AG04449 (cell line): ENCODE data around the gene PLCB1.

Experiments used
- CTCF ChIA-PET: fragments of 350-600 bp; formaldehyde crosslinking; extraction: SDS; loops from one replicate; lab custom pipeline; 2021; ENCODE audit warnings: antibody characterized with exemption; lab: Yijun Ruan, JAX
- POLR2A ChIA-PET: fragments of 400-600, 350-600 bp; formaldehyde crosslinking; extraction: SDS; loops from one replicate; lab custom pipeline; 2020; ENCODE audit warnings: antibody characterized with exemption, inconsistent platforms; lab: Yijun Ruan, JAX
- DNase-seq: peaks from one replicate; pipeline ENCODE4 v3.0.0-alpha.2; 2010; ENCODE audit warnings: low read depth, low spot score
- H3K4me3 ChIP-seq: 2 replicates; pipeline ENCODE4 v1.5.1; 2011; ENCODE audit warnings: low read depth, mild to moderate bottlenecking, control low read depth, low read length
- TF ChIP-seq, protein P1 (sequence below): IDR thresholded peaks from one replicate; pipeline ENCODE4 v1.5.1; 2011; ENCODE audit warnings: mild to moderate bottlenecking, moderate library complexity, low read length, control low read depth, inconsistent platforms; ENCODE audit not compliant: insufficient read depth; ENCODE audit errors: missing control alignments

Gene PLCB1

GRCh38 chr20:8782804-8783203 is 650.7 kb downstream of the PLCB1 start:
- peak; percentile 59 for DNase-seq
- ChIA-PET POLR2A (no interaction called here), CTCF (interaction anchor here (3.1 to 5.1 kb wide), 2 partner anchors 6 to 23 kb away, joined by 15 to 37 read pairs; no protein-coding TSS in a partner anchor)
- H3K4me3 ChIP-seq, result no peak overlapping the region
- TF ChIP-seq, protein P1, sequence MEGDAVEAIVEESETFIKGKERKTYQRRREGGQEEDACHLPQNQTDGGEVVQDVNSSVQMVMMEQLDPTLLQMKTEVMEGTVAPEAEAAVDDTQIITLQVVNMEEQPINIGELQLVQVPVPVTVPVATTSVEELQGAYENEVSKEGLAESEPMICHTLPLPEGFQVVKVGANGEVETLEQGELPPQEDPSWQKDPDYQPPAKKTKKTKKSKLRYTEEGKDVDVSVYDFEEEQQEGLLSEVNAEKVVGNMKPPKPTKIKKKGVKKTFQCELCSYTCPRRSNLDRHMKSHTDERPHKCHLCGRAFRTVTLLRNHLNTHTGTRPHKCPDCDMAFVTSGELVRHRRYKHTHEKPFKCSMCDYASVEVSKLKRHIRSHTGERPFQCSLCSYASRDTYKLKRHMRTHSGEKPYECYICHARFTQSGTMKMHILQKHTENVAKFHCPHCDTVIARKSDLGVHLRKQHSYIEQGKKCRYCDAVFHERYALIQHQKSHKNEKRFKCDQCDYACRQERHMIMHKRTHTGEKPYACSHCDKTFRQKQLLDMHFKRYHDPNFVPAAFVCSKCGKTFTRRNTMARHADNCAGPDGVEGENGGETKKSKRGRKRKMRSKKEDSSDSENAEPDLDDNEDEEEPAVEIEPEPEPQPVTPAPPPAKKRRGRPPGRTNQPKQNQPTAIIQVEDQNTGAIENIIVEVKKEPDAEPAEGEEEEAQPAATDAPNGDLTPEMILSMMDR, result no peak

- no peak overlapping the region for H3K4me3 ChIP-seq
- DNase-seq, result no peak
- POLR2A ChIA-PET, result no interaction called here
- CTCF ChIA-PET, result interaction anchor here (1.0 to 1.3 kb wide), 2 partner anchors 24 to 577 kb away, joined by 3 to 4 read pairs; no protein-coding TSS in a partner anchor
- TF ChIP-seq, protein P1, result no peak
Measured at GRCh38 chr20:8783734-8784133, 651.7 kb downstream of the PLCB1 start.

DNA sequence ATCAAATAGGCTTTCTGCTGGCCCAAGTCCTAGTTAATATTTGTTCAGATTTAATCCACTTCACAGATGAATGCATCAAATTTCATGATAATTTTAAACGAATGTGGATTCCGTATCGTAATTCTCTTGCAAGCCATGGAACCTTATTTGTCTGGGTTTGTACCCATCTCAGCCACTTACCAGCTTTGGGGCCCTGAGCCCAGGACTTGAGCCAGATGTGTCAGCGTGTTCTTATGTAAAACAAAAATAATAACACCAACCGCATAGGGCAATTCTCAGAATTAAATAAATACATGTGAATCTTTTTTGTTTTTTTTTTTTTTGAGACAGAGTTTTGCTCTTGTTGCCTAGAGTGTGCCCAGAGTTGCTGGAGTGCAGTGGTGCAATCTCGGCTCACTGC is 654.3 kb downstream of the PLCB1 start:
- no peak for DNase-seq
- ChIA-PET POLR2A (no interaction called here), CTCF (interaction anchor here (1.7 kb wide), 1 partner anchor 27 kb away, joined by 5 read pairs; no protein-coding TSS in a partner anchor)
- no peak overlapping the region for H3K4me3 ChIP-seq
- TF ChIP-seq, protein P1, result no peak

GRCh38 chr20:8787090-8787489 is 655.0 kb downstream of the PLCB1 start:
- CTCF ChIA-PET, result interaction anchor here (0.8 to 1.7 kb wide), 2 partner anchors 16 to 27 kb away, joined by 3 to 5 read pairs; no protein-coding TSS in a partner anchor
- TF ChIP-seq, protein P1, result no peak
- H3K4me3 ChIP-seq, result no peak overlapping the region
- POLR2A ChIA-PET, result no interaction called here
- no peak for DNase-seq

DNA sequence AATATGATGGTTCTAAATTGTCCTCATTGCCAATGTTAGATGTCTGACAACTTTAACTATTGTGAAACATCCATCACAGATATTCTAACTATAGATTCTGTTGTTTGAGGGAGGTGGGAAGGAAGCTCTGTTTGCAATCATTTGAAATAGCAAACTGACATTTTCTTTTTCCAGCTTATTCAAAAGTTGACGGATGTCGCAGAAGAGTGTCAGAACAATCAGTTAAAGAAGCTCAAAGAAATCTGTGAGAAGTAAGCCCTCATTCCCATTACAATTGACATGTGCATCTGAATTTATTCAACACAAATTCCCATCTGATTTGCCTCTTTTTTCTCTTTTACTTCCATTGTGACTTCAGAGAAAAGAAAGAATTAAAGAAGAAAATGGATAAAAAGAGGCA is 656.2 kb downstream of the PLCB1 start:
- ChIA-PET POLR2A (no interaction called here), CTCF (interaction anchor here (0.8 to 3.5 kb wide), 15 partner anchors 8 to 822 kb away, joined by 3 to 37 read pairs (median 4); no protein-coding TSS in a partner anchor)
- TF ChIP-seq, protein P1, result no peak
- no peak overlapping the region for H3K4me3 ChIP-seq
- no peak for DNase-seq

- TF ChIP-seq, protein P1, result no peak
- ChIA-PET POLR2A (no interaction called here), CTCF (interaction anchor here (0.8 to 3.5 kb wide), 16 partner anchors 9 to 821 kb away, joined by 3 to 37 read pairs (median 4); partner anchors contain the start of gene PLCB4)
- no peak overlapping the region for H3K4me3 ChIP-seq
- DNase-seq, result no peak
Measured at GRCh38 chr20:8788831-8789230, 656.8 kb downstream of the PLCB1 start.
